NCI-H226 (cell line): ENCODE data around the gene USP11.

Experiments
- DNase-seq: peaks from one replicate; pipeline ENCODE4 v3.0.0-alpha.2; 2015

USP11 gene

DNA sequence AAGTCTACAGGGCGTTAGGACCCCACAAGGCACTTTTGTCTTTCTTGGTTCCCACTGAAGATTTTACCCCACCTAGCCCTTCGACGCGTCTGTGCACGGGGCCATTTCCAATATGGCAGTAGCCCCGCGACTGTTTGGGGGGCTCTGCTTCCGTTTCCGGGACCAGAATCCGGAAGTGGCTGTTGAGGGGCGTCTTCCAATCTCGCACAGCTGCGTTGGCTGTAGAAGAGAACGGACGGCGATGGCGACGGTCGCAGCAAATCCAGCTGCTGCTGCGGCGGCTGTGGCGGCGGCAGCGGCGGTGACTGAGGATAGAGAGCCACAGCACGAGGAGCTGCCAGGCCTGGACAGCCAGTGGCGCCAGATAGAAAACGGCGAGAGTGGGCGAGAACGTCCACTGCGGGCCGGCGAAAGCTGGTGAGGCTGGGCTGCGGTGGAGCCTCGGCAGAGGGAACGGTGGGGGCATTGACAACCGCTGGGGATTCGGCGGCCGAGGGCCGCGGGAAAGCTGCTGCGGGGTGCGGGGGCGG is at the start of gene USP11:
USP11 (plus strand) TSS at position 207 of the 530 bp plus-strand sequence; CDS start at position 242, 35 bp downstream.
- DNase-seq: peak; percentile 36

DNA sequence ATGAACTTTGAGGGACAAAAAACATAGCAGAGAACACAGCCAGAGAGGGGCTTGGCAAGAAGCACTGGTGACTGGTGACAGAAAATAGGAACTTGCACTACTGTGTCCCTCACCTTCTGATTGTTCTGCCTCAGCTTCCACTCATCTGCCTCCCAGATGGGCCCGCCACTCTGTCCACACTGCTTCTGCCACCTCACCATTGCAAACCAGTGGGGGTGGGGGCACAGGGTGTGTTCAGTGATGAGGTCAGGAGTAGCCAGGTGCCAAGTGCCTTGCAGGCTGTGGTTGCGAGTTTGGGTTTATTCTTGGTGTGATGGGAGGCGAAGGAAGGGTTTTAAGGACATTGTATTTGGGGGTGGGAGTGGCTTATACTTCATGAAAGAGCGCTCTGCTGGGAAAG is 48.3 kb upstream of the USP11 start:
- DNase-seq: no peak

DNA sequence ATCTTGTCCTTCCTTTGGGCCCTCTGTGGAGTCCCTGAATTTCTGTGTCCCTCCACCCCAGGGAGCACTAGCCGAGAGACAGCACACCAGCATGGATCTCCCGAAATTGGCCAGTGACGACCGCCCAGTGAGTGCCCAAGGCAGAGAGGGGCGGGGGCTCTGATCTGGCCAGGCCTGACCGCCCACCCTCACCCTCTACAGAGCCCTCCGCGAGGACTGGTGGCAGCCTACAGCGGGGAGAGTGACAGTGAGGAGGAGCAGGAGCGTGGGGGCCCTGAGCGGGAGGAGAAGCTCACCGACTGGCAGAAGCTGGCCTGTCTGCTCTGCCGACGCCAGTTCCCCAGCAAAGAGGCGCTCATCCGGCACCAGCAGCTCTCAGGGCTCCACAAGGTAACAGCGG is 47.6 kb upstream of the USP11 start:
- DNase-seq: no peak

DNA sequence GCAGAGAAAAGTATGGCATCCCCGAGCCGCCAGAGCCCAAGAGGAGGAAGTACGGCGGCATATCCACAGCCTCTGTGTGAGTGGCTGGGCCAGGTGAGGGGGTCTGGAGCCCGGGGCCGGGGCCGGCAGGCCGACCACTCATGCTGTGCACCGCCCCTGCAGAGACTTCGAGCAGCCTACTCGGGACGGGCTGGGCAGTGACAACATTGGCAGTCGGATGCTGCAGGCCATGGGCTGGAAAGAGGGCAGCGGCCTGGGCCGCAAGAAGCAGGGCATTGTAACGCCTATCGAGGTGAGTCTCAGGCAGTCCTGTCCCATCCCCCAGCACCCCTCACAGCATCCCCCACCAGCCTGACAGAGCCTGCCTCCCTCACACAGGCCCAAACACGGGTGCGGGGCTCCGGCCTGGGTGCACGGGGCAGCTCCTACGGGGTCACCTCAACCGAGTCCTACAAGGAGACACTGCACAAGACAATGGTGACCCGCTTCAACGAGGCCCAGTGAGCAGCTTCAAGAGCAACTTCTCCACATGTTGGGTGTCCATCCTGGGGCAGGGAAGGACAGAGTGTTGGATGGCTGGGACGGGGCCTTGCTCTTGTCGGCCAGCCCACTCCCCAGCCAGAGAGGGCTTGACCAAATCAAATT is 46.6 kb upstream of the USP11 start:
- no peak for DNase-seq

DNA sequence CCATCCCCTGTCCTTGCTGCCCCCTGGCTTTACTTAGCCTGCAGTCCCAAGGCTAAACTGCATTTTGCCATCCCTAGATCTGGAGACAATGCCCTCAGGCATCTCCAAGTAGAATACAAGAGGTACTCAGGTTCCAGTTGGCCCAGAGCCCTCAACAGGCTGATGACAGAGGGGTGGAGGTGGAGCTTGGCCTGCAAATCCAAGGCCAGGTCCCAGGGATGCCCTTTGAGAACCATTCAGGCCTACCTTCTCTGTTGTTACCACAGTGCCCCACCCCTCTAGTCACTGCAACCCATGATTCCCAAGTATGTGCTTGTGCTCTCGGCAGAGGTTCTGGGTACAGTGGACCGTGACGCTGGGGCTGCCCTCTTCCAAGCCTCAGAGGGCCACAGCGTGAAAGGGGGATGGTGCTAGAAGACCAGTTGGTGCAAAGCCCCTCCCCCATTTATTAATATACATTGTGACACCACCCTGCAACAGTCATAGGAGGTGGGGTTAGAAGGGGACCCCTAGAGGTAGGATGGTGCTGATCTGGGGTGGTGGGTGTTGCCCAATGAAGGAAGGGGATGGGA is 45.6 kb upstream of the USP11 start:
- DNase-seq: no peak

DNA sequence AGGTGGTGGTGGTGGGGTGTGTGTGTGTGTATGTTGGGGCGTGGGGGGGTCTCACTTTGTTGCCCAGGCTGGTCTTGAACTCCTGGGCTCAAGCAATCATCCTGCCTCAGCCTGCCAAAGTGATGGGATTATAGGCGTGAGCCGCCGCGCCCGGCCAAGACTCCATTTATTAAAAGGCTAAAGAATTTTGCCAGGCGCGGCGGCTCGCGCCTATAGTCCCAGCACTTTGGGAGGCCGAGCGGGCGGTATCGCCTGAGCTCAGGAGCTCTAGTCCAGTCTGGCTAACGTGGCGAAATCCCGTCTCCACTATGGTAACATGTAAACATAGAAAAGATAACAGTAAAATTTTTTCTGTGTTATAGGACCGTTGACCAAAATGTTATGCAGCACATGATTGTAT is 42.9 kb upstream of the USP11 start:
- no peak for DNase-seq

DNA sequence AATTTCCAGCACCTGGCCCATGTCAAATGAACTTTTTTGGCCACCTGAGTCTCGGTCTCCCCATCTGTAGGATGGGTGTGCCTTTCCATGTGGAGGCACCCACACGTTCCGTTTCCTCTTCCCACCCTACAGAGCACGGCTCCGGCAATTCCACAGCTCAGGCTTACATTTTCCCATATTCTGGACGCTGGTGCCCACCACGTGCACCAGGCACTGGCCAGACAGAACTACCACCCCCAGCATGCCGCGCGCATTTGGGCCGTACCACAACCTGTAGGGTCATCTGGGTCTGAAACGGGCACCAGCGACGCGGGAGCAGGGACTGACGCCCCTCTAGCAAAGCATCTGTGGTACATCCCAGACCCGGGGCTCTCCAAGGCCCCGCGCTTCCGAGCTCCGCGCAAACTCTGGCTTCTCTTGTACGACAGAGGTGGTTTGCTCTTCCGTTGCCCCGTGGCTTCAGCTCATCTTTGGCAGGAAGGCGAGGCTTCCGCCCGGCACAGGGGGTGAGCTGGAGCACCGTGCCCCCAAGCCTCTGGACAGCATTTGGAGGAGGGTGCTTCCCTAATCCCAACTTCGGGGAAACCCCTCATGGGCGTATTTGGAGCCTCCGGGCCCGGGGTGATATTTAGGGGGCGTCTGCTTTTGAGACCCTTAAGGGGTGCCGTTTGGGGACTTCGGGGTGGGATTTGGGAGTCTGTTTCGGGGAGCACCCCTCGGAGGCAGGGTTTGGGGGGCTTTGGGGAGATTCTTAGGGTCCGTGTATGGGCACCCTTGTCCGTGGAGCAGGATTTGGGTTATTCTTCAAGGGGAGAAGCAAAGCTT is 42.2 kb upstream of the USP11 start:
- peak; percentile 65 for DNase-seq

DNA sequence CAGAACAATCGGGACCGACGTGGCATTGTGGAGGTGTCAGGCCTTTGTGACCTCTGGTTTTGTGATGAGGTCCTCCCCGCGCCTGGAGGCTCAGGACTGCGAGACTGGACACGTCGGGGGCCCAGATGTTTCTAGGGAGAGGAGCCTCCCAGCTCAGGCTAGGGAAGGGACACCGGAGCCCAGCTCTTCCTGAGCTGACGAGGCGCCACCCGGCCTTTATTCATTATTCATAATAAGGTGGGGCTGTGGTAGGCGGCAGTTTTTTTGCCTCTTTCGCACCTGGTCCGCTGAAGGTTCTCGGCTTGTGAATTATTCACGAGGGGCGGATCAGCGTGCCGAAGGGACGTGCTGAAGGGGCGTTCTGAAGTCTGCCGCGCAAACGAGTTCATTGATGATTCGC is 41.5 kb upstream of the USP11 start:
- DNase-seq: no peak

DNA sequence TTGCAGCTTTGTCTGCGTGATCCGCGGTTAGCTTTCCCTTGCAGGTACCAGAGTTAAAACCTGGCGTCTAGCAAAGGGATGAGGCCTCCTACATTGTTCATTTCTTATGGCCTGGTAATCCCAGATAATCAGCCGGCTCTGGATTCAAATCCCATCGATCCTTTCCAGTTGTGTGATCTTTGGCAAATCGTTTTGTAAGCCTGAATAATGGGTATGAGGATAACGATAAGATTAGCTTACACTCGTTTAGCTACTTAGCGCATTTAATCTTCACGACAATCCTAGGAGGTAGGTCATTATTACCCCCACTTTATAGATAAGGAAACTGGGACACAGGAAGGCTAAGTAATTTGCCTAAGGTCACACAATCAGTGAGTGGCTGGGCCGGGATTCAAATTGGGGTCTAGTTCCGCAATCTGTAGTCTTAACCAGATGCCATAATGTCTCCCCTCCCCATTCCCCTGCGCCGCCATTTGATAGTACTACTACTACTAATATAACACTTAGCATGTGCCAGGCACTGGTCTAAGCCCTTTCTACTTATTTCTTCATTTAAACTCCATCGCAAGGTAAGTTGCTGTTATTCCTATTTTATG is 40.9 kb upstream of the USP11 start:
- DNase-seq: no peak

DNA sequence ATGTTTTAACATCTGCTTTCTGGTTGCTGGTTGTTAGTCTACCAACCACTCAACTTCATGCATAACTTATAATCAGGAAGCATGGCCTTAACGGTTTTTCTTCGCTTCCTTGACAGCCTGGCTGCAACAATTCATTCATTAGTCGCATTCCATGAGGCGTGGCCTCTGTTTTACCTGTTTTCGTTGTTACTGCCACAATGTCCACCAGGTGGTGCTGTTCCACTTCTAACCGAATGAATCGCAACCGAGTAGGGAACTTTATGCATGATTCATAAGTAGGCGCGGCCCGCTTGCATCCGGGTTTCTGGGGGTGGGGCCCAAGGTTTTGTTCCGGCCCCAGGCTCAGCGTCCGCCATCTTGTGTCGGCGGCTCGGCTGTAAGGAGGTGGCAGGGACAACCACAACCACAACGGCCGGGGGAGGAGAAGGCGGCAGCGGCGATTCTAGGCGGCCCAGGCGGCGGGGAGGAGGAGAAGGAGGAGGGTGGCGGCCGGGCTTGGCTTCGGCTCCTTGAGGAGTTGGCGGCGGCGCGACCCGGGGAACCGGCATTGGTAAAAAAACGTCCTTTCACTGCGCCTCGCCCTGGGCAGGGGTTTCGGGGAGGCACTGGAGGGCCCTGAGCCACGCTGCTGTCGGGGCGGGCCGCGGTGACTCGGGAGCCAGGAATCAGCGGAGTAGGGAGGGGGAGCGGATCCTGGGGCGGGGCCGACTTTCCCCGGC is 39.2 kb upstream of the USP11 start, which contains the start of gene UBA1:
UBA1 (plus strand) TSS at position 355 of the 719 bp plus-strand sequence. CDS start 4,974 bp downstream, outside the sequence.
- DNase-seq: peak; percentile 72

DNA sequence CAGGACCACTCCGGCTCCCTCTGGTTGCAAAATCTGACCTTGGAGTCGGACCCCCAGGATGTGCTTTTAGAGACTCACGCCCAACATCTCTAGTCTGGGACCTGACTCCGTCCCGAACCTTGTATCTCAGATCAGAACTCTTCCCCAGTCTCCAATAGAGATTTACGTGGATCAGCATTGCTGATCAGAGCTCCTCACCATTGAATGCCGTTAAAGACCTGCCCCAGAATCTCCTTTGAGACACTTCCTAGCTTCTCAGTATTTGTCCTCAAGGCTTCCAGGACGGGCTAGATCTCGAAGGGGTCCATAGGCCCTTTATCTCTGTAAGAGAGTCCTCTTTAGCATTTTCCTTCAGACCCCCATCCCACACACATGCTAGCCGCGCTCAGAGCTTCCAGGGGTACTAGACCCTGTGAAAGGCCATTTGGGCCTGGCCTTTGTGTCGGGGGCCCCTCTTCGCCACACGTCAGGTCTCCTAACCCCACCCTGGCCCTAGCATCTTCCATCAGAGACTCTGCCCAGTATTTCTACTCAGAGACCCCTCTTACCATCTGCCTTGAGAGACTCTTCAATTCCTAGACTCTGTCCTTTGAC is 38.5 kb upstream of the USP11 start:
- no peak for DNase-seq

DNA sequence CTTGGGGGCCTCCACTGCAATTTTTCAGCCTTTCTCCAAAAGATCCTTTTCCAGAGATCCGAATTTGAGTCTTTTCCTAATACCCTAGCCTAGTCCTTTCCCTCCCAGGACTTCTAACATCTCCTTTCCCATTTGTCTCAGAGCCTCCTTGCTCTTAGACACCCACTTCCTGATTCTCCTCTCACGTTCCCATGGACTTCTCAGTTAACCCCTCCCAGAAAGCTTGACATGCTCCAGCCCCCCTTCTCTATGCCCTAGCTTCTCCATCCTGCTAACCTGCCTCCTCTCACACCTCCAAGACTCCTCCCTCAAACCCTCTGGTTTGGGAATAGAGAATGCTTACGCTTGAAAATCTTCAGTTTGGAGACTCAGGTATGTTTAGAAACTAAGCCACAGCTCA is 36.7 kb upstream of the USP11 start:
- DNase-seq: no peak

DNA sequence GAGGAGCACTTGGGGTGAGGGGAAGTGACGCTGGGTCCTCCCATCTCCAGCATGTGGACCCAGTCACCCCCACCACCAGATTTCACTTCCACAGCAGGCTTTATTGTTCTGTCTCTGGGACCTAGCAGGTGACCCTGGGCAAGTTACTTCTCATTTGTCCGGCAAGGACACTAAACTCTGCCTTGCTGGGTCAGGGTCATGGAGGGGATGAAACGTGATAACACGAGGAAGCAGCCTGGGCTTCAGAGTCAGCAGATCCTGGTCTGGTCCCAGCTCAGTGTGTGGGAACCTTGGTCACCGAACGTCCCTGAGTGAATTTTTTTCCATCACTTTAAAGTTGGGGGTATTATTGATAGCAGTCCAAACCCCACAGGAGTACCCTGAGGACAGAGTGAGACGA is 35.3 kb upstream of the USP11 start:
- no peak for DNase-seq

DNA sequence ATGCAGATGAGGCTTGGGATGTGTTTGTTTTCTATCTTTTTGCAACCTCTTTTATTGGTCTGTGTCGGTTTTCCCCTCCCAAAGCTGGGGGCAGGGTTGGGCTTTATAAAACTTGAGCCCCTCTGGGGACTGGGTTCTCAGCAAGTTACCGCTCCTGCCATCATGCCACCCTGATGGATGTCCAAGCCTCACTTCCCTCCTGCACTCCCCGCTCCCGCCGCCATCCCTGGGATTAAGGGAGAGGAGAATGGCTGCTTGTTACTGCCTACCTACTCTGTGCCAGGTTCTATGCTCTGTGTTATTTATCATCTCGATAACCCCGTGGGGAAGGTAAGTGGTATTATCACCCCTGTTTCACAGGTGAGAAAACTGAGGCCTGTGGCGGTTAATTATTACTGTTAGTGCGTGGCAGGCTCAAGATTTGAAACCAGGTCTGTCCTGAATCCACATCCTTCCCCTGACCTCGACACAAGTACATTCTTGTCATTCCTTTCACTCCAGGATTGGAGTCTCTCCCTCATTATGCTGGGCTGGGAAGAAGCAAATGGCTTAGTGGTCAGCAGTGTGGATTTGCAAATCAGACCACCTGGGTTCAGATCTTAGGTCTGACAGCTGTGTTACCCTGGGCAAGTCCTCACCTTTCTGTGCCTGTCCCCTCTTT is 34.7 kb upstream of the USP11 start:
- DNase-seq: no peak

DNA sequence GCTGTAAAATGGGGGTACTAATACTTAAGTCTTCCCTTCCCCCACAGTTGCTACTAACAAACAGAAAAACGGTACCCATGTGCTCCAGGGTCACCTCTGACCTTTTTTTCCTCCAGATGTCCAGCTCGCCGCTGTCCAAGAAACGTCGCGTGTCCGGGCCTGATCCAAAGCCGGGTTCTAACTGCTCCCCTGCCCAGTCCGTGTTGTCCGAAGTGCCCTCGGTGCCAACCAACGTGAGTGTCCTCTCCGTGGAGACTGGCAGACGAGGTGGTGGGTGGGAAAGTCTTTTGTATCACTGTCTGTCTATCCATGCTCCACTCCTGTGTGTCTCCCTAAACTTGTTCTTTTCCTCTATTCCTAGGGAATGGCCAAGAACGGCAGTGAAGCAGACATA is 34.1 kb upstream of the USP11 start:
- DNase-seq: no peak

DNA sequence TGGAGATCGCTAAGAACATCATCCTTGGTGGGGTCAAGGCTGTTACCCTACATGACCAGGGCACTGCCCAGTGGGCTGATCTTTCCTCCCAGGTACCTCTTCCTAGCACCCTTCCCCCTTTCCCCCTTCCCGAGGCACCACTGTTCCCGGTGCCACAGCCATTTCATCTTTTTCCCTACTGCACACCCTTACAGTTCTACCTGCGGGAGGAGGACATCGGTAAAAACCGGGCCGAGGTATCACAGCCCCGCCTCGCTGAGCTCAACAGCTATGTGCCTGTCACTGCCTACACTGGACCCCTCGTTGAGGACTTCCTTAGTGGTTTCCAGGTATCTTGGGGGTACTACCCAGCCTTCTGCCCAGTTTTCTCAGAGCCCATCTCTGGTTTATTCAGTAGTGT is 33.5 kb upstream of the USP11 start:
- no peak for DNase-seq

DNA sequence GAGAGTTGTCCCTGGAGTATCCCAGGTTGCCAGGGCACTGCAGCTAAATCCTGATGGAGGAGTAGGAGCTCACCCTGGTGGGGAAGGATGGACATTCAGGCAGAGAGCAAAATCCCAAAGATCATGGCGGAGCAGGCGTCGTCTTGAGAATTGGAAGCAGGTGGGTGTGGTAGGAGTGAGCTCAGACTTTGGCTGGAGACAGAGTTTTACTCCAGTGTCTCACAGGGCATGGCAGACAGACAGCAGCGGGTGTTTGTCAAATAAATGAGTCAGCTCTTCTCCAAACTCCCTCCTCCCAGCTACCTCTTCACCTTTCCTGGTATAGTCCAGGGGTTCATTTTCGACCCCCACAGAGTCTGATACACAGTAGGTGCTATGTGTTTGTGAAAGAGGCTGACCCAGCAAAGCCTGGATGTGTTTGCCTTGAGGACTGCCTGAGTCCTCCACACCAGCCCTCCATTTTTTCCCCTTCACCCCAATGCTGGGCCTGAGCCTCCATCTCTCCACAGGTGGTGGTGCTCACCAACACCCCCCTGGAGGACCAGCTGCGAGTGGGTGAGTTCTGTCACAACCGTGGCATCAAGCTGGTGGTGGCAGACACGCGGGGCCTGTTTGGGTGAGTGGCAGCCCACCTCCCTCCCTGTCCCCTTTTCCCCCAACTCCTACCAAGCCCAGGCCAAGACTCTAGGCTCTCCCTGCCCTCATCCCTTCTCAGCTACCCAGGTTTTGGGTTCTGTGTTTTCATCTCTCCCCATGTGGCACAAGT is 32.2 kb upstream of the USP11 start:
- DNase-seq: peak; percentile 63

DNA sequence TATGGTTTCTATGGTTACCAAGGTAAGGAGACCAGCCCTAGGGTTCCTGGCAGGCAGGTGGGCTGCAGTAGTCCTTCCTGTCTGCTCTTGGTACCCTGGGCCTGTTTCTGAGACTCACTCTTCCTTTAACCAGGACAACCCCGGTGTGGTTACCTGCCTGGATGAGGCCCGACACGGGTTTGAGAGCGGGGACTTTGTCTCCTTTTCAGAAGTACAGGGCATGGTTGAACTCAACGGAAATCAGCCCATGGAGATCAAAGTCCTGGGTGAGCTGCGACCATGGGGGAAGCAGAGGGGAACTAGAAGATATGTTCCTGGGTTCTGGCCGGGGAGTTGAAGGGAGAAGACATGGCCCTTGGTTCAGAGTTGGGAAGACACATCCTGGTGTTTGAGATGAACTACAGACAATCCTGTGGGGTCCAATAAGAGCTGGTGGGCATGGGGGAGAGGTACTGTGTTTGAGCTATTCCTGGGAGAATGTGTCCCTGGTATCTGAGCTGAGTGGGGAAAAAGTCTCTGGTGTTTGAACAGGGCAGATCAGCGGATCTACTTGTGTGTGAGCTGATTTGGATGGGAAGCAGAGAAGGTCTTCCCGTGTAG is 31.4 kb upstream of the USP11 start:
- no peak for DNase-seq

DNA sequence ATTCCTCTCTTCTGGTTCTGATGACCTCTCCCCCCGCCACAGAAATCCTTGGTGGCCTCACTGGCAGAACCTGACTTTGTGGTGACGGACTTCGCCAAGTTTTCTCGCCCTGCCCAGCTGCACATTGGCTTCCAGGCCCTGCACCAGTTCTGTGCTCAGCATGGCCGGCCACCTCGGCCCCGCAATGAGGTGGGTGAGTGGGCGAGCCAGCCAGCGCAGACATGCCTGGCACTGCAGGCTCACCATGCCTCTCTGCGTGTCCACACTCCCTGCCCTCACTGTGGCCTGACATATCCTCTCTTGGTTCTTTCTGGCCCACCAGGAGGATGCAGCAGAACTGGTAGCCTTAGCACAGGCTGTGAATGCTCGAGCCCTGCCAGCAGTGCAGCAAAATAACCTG is 30.5 kb upstream of the USP11 start:
- no peak for DNase-seq

DNA sequence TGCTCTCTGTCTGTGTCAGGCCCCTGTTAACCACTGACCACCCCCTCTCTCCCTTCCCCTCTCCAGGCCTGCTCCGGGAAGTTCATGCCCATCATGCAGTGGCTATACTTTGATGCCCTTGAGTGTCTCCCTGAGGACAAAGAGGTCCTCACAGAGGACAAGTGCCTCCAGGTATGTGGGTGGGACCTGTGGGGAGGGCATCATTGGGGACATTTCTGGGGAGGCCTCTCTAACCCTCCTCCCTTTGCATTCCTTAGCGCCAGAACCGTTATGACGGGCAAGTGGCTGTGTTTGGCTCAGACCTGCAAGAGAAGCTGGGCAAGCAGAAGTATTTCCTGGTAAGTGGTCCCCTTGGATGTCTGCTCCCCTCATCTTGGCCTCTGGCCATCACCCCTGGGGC is 29.9 kb upstream of the USP11 start:
- DNase-seq: no peak

DNA sequence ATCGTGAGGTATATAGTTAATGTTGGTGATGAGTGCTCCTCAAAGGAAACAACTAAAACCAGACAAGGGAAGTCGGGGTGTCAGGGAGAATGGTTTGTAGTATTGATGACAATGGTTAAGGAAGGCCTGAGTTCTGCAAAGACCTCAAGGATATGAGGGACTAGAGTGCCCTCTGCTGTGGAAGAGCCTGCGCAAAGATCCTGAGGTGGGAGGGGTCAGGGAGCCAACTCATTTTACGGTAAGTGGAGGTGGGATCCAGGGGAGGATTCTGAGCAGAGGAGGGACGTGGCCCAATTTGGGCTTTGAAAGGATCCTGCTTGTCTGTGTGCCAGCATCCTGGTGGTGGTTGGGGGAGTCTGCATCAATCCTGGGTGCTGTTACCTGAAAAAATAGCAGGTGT is 27.8 kb upstream of the USP11 start:
- DNase-seq: no peak
